Prostate gland (tissue), 2 donors: Measurements from ENCODE around the gene NR4A3.
A peak's percentile ranks its signal among the peaks of the same experiment; 100 is the strongest.

Source experiments
- CTCF ChIP-seq, 4 experiments: fragments of 200-600 bp in 2 of 4; fragments of 450-650 bp in 2 of 4; sonication (generic) in 2 of 4; IDR thresholded peaks; 1 replicate in 3 of 4; 2 replicates in 1 of 4; pipeline ENCODE4 v1.5.1; 2016 to 2019; ENCODE audit warnings: antibody characterized with exemption in 4 of 4, mild to moderate bottlenecking in 2 of 4, moderate library complexity in 2 of 4
- POLR2A ChIP-seq: fragments of 450-650 bp; IDR thresholded peaks from one replicate; pipeline ENCODE4 v1.6.1; 2016; ENCODE audit warnings: antibody characterized with exemption, mild to moderate bottlenecking
- POLR2AphosphoS5 ChIP-seq: sonication (generic); formaldehyde crosslinking; IDR thresholded peaks from one replicate; pipeline ENCODE4 v1.6.1; 2017; ENCODE audit warnings: antibody characterized with exemption

GRCh38 chr9:99820685-99821395 lies 845 bp upstream of the NR4A3 start:
- TF ChIP-seq CTCF (IDR thresholded peaks at IDR 0.05) = no peak
- peak; percentile 6 for TF ChIP-seq POLR2A
- TF ChIP-seq POLR2AphosphoS5 = peak; percentile 51
